NCI-H748 treated with DMSO at 0.1 percent for 48 hours (cell line): ENCODE measurements around the gene NEMP2.

Experiments
- DNase-seq: peaks from one replicate; lab custom pipeline; 2025; lab: John Stamatoyannopoulos, UW

Gene NEMP2

DNA sequence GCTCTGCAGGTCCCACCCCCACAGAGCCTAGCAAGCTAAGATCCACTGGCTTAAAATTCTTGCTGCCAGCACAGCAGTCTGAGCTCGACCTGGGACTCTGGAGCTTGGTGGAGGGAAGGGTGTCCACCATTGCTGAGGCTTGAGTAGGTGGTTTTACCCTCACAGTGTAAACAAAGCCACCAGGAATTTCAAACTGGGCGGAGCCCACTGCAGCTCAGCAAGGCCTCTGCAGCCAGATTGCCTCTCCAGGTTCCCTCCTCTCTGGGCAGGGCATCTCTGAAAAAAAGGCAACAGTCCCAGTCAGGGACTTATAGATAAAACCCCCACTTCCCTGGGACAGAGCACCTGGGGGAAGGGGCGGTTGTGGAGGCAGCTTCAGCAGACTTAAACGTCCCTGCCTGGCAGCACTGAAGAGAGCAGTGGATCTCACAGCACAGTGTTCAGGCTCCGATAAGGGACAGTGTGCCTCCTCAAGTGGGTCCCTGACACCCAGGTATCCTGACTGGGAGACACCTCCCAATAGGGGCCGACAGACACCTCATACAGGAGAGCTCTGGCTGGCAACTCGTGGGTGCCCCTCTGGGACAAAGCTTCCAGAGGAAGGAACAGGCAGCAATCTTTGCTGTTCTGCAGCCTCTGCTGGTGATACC is 20.0 kb upstream of the NEMP2 start:
- no peak for DNase-seq

GRCh38 chr2:190553254-190553653 is 18.7 kb upstream of the NEMP2 start:
- no peak for DNase-seq

- no peak for DNase-seq
Measured at GRCh38 chr2:190551928-190552327, 17.4 kb upstream of the NEMP2 start.

DNA sequence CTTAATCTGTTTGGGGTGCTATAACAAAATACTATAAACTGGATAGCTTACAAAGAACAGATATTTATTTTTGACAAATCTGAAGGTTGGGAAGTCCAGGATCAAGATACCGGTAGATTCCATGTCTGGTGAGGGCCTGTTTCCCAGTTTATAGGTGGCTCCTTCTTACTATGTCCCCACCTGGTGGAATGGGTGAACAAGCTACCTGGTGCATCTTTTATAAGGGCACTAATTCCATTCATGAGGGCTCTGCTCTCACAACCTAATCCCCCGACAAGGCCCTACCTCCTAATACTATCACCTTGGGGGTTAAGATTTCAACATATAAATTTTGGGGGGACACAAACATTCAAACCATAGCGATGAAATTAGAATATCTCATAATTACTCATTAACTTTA is 15.6 kb upstream of the NEMP2 start:
- DNase-seq, result no peak

- no peak for DNase-seq
Measured at GRCh38 chr2:190547886-190548285, 13.4 kb upstream of the NEMP2 start.

- no peak for DNase-seq
Measured at GRCh38 chr2:190546734-190547133, 12.2 kb upstream of the NEMP2 start.

- no peak for DNase-seq
Measured at GRCh38 chr2:190545555-190546385, 11.2 kb upstream of the NEMP2 start.

DNA sequence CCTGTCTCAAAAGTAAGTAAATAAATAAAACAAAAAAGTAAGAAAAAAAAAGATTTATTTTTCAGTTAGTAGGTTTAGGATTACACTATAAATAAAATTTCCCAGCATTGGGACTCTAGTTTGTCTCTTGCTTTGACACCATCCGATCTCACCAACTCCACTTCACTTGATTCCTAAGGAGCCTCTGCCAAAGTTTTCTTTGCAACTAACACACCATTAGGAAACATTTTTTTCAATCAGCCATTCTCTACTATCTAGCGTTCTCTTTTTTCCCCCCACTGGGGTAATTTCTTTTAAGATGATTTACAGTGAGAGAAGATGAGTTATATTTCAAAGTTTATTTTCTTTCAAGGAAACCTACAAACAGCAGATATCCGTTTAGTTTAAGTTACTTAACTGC is 10.6 kb upstream of the NEMP2 start:
- no peak for DNase-seq

GRCh38 chr2:190540048-190540447 is 5.5 kb upstream of the NEMP2 start:
- DNase-seq, result no peak

DNA sequence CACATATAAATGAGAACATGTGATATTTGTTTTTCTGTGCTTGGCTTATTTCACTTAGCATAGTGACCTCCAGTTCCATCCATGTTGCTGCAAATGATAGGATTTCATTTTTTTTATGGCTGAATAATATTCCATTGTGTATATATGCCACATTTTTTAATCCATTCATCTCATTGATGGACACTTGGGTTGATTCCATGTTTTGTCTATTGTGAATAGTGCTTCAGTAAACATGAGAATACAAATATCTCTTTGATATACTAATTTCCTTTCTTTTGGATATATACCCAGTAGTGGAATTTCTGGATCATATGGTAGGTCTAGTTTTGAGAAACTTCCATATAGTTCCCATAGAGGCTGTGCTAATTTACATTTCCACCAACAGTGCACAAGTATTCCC is 3.7 kb upstream of the NEMP2 start:
- DNase-seq, result no peak

- no peak for DNase-seq
Measured at GRCh38 chr2:190537765-190538164, 3.2 kb upstream of the NEMP2 start.

- DNase-seq, result peak; percentile 46
Measured at GRCh38 chr2:190535586-190535985, 1.1 kb upstream of the NEMP2 start.

DNA sequence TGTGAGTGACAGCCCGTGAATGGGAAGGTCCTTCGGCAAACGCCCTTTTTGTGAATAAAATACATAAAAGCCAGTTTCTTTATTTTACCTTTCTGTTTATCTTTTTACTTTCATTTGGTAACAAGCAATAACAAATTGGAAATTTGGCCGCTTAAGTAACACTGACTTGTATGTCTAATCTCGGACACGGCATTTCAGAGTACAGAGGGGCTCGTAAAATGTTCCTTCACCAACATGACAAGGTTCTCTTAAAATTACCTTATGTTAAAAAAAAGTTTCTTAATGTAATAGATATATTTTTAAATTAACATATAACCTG is 558 bp upstream of the NEMP2 start:
- DNase-seq, result peak; percentile 39

DNA sequence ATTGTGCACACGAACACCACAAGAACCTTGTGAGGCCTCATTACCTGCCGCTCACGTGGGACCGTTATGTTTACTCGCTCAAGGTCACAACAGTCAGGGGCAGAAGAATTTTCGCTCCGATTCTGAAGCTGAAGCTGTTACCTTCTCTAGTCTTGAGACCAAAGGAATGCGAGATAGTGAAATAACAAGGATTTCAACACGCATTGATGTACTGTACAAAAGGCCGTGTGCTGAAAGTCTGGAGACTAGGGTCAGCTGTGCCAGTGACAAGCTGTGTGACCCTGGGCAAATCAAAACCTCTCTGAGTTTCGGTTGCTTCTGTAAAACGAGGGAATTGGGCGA is 583 bp downstream of the NEMP2 start:
- DNase-seq, result no peak

GRCh38 chr2:190533175-190533967 is 1.2 kb downstream of the NEMP2 start:
- DNase-seq, result no peak

- DNase-seq, result no peak
Measured at GRCh38 chr2:190532581-190532980, 1.9 kb downstream of the NEMP2 start.

DNA sequence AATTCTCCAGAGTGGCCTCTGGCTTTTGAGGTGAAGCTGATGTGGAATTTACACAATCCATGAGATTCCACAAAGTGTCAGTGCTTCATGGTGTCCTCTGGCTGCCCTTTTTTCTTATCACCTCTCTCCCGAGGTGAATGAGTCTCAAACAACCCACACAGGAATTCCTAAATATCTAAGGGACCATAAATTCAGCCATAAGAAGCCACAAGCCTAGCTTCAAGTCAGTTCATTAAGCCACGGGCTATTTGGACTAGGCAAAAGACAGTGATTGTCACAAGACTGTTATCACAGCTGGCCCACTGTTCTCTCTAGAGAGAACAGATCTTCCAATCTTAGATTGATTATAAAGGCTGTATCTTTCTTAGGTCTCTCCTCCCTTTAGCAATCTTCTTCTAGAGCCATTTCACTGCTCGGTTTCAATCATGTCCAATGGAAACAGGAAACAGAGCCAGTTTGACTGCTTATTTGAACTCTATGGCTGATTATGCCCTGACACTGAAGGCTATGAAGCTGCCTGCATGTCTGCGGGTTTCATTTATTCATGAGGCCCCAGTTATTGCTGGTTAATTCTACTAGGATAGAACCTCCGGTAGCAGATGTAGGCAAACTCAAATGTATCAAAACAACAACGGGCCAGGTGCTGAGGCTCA is 4.1 kb downstream of the NEMP2 start:
- DNase-seq, result no peak

- no peak for DNase-seq
Measured at GRCh38 chr2:190529486-190530247, 4.9 kb downstream of the NEMP2 start.

DNA sequence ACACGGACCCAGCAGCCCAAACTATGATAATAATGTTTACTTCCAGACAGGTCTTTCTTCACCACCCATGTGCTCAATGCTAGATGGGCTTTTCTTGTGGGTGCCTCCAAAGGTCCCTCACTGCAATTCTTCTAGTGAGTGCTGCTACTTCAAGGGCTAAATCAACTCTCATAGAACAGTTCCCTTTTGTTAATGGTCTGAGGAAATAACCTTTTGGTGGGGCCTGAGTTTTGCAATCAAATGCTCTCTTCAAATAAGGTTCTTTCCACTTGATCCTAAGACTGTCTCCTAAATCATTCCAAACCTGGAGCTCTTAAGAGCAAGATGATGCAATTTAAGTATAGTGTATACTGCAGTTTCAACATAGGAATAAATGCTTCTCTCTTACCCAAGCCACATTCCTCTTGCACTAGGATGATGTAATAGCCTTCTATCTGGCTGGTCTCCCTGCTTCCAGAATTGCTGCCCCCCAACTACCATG is 6.0 kb downstream of the NEMP2 start:
- DNase-seq, result no peak

GRCh38 chr2:190527918-190528317 is 6.6 kb downstream of the NEMP2 start:
- DNase-seq, result no peak

- DNase-seq, result no peak
Measured at GRCh38 chr2:190527214-190527613, 7.3 kb downstream of the NEMP2 start.
